ACC112 (cell line): Measurements from ENCODE around the gene ARFRP1.

Experiments
- H2AFZ ChIP-seq: fragments of 200-600 bp; sonication (generic); one replicate; pipeline ENCODE4 v1.6.0; 2017; ENCODE audit warnings: antibody characterized with exemption, low read length; ENCODE audit not compliant: unreplicated experiment
- H3K27ac ChIP-seq: fragments of 200-600 bp; sonication (generic); 2 replicates; pipeline ENCODE4 v1.5.1; 2014; ENCODE audit warnings: low read depth, mild to moderate bottlenecking, antibody characterized with exemption, low read length, moderate library complexity
- H3K27me3 ChIP-seq: fragments of 200-600 bp; sonication (generic); 2 replicates; pipeline ENCODE4 v1.6.1; 2014; ENCODE audit warnings: mild to moderate bottlenecking, antibody characterized with exemption, low read length, moderate library complexity, mixed read lengths; ENCODE audit not compliant: insufficient read depth
- H3K36me3 ChIP-seq: fragments of 200-600 bp; sonication (generic); 2 replicates; pipeline ENCODE4 v1.6.1; 2016; ENCODE audit warnings: mild to moderate bottlenecking, antibody characterized with exemption, low read length, moderate library complexity, mixed read lengths; ENCODE audit not compliant: insufficient read depth
- H3K4me1 ChIP-seq: fragments of 200-600 bp; sonication (generic); one replicate; pipeline ENCODE4 v1.6.1; 2016; ENCODE audit warnings: low read length, mixed read lengths; ENCODE audit not compliant: insufficient read depth, unreplicated experiment, control insufficient read depth
- H3K4me3 ChIP-seq: fragments of 200-600 bp; sonication (generic); 2 replicates; pipeline ENCODE4 v1.5.1; 2014; ENCODE audit warnings: mild to moderate bottlenecking, low read depth, low read length
- H3K79me2 ChIP-seq: fragments of 200-600 bp; sonication (generic); one replicate; pipeline ENCODE4 v1.6.0; 2016; ENCODE audit warnings: low read length; ENCODE audit not compliant: control insufficient read depth, unreplicated experiment, insufficient read depth

Gene ARFRP1, protein sequence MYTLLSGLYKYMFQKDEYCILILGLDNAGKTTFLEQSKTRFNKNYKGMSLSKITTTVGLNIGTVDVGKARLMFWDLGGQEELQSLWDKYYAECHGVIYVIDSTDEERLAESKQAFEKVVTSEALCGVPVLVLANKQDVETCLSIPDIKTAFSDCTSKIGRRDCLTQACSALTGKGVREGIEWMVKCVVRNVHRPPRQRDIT

DNA sequence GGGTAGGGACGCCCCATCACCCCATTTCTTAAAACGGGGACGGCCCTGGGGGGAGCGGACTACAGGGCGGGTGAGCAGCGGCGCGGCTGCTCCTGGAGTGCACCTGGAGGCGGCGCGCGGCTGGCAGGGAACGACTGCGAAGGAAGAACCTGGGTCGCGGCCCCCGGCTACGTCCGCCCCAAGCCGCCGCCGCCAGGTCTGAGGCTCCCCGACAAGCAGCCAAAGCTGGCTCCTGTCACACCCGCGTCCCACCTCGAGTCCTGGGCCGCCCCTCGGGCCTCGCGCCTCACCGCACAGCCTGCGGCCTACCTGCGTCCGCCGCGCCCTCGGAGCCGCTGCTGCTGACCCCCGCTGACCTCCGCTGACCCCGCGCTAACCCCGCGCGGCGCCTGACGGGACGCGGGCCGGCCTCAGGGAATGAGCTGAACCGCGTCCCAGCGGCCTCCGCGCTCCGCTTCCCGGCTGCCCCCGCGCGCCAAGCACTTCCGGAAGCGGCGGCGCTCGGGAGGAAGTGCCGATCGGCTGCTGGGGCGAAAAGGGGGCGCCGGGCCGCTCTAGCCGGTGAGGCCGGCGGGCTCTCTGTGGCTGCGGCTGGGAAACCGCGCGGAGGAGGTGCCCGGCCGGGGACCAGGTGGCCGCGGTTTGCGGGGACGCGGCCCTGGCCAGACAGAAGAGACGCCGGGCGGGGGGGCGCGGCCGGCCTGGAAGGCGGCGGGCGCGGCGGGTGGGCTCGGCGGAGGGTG lies at the start of gene ARFRP1, which contains the start of gene ZGPAT:
Gene ARFRP1, minus strand, starts transcription at position 419 of the 743 bp plus-strand sequence. CDS start 885 bp downstream, outside the sequence.
Gene ZGPAT, plus strand, starts transcription at position 482 of the 743 bp plus-strand sequence. CDS start 542 bp downstream, outside the sequence.
- peak within 1 kb of the TSS; percentile 66 for H2AFZ ChIP-seq
- peak within 1 kb of the TSS; percentile 85 for H3K4me3 ChIP-seq
- H3K36me3 ChIP-seq, result peaks cover 22% of the 10 kb centered on the region
- H3K79me2 ChIP-seq, result peaks cover 73% of the 10 kb centered on the region
- peaks cover 23% of the 10 kb centered on the region for H3K4me1 ChIP-seq
- H3K27me3 ChIP-seq, result no peaks in the 10 kb centered on the region
- peak within 1 kb of the TSS; percentile 60 for H3K27ac ChIP-seq

DNA sequence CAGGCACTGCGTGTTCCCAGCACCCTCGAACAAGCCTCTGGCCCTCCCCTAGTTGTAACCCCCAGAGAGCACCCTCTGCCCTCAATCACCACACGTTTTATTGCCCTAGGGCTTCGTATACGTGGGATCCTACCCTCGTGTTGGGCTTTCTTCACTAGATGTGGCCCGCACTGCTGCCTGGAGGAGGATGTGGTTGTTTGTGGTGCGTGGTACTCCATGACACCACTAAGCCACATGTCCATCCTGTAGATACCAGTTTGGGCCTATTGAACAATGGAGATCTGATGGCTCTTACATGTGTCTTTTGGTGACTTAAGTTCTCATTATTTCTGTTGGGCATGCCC lies 48.8 kb upstream of the ARFRP1 start:
- no peaks in the 10 kb centered on the region for H3K27me3 ChIP-seq
- no peak overlapping the region for H3K4me3 ChIP-seq
- H3K27ac ChIP-seq, result no peak overlapping the region
- no peaks in the 10 kb centered on the region for H3K4me1 ChIP-seq
- H3K36me3 ChIP-seq, result no peaks in the 10 kb centered on the region
- no peaks in the 10 kb centered on the region for H3K79me2 ChIP-seq
- no peak overlapping the region for H2AFZ ChIP-seq

DNA sequence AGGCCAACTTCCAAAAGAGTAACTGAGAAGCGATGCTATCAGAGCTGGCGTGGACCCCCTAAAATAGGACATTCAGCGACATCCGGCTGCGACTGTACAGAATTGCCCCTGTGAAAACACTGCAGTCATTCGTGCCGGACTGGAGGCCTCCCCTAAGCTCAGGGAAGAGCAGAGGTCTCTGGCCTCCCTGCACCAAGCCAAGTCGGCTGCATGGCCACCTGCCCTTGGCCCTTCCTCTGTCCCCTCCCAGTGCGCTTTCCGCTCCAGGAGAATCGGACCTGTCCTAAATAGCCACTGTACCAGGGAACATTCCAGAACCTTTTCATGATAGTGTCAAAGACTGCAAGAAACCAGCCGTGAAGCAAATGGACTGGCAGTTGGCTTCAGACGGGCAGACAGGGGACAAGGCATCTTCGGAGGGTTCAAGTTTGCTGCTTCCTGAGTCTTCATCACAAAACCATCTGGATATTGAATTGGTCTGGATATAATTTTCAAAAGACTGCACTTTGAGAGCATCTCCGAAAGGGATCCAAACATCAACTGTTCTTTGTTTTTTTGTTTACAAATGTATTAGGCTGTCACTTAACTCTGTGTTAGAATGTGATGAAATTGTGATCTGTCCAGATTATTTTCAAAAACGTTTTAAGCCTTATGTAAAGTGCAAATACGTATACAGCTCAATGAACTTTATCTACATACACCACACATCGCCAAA lies 48.3 kb upstream of the ARFRP1 start:
- H3K36me3 ChIP-seq, result no peaks in the 10 kb centered on the region
- no peaks in the 10 kb centered on the region for H3K4me1 ChIP-seq
- H3K27ac ChIP-seq, result no peak overlapping the region
- H3K27me3 ChIP-seq, result no peaks in the 10 kb centered on the region
- H3K4me3 ChIP-seq, result no peak overlapping the region
- no peaks in the 10 kb centered on the region for H3K79me2 ChIP-seq
- H2AFZ ChIP-seq, result no peak overlapping the region

DNA sequence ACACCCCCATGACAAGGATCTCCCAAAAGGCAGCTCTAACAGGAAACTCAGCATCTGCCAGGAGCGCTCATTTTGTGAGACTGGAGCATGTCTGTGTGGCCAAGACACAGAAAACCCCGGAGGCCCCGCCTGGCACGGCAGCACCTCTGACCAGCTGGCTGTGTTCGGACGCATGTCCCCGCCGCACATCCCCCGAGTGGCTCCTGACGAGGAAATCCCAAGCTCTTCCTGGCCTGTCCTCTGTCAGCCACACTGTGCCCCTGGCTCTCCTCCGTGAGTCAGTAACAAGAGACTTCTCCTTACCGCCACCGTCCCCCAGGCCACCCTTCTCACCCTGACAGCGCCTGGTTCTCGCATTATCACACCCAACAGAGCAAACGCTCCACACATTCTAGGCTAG lies 46.2 kb upstream of the ARFRP1 start:
- H3K79me2 ChIP-seq, result no peaks in the 10 kb centered on the region
- no peak overlapping the region for H3K4me3 ChIP-seq
- no peak overlapping the region for H2AFZ ChIP-seq
- H3K36me3 ChIP-seq, result no peaks in the 10 kb centered on the region
- H3K4me1 ChIP-seq, result no peaks in the 10 kb centered on the region
- no peaks in the 10 kb centered on the region for H3K27me3 ChIP-seq
- H3K27ac ChIP-seq, result no peak overlapping the region

DNA sequence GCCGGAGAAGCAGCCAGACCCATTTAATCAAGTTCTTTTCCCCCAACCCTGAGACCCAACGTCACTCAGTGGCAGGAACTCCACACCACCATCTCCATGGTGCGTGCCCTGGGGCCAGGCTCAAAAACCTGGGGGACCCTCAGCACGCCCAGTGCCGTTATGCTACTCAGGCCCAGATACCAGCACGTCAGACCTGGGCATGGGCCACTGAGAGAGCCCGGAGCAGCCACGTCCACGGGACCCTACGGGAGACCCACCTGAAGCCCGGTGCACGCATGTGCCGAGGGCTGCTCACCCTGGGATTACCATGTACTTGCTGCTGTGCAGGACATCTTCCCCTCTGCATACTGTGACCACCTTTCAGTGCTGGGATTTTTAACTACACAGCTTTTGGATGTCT lies 45.6 kb upstream of the ARFRP1 start:
- no peaks in the 10 kb centered on the region for H3K36me3 ChIP-seq
- no peak overlapping the region for H3K4me3 ChIP-seq
- H3K4me1 ChIP-seq, result no peaks in the 10 kb centered on the region
- no peak overlapping the region for H3K27ac ChIP-seq
- H2AFZ ChIP-seq, result no peak overlapping the region
- no peaks in the 10 kb centered on the region for H3K27me3 ChIP-seq
- H3K79me2 ChIP-seq, result no peaks in the 10 kb centered on the region

DNA sequence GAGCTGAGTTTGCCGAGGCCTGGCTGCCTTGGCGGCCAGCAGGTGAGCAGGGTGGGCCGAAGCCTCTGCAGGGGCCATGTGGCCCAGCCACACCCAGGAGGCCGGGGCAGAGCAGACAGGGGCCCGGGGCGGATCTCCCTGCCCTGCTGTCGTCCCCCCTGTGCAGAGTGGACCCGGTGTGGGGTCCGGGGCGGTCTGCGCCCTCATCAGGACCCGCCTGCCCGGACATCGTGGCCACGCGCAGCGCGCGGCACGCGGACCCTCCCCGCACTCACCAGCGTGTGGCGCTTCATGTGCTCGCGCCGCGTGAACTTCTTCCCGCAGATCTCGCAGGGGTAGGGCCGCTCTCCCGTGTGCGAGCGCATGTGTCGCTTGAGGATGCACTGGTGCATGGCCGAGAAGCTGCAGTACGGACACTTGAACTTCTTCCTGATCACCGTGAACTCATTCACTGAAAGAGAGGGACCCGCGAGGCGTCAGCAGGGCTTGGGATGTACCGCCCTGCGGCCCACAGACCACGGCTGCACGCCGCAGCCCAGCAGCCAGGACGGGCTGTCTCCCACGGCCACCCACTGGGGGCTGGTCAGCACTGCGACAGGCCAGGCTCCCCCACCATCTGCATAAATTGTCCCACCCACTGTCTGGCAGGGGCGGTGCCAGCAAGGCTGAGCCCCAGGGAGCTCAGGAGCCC lies 44.8 kb upstream of the ARFRP1 start:
- Histone ChIP-seq H2AFZ (no peak overlapping the region), H3K36me3 (no peaks in the 10 kb centered on the region)

DNA sequence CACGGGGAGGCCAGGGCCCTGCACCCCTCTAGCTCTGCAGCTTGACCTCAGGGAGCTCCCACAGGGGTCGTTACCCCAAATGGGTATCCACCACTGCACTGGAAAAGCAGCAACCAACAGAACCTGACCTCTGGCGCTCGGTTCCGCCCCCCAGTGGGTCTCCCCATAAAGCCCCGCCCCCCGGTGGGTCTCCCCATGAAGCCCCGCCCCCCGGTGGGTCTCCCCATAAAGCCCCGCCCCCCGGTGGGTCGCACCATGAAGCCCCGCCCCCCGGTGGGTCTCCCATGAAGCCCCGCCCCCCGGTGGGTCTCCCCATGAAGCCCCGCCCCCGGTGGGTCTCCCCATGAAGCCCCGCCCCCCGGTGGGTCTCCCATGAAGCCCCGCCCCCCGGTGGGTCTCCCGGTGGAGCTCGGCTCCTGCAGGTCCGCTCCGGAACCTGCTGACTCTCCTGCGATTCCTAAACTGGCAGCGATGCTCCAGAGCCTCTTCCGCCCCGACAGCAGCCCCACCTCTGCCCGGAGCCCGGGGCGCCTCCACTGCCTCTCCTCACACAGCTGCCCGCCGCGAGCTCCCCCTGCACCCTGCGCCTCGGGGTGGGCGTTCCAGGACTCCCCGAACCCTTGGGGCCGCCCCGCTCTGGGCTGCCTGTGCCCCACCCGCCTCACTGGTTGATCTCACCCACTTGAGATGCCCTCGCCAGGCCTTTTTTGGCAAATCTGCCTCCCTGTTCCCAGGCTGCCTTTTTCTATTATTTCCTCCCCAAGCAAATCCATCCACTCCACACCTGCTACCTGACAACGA lies 43.9 kb upstream of the ARFRP1 start:
- no peaks in the 10 kb centered on the region for H3K36me3 ChIP-seq
- H3K79me2 ChIP-seq, result no peaks in the 10 kb centered on the region
- no peak overlapping the region for H3K4me3 ChIP-seq
- no peak overlapping the region for H3K27ac ChIP-seq
- H3K27me3 ChIP-seq, result no peaks in the 10 kb centered on the region
- no peak overlapping the region for H2AFZ ChIP-seq
- no peaks in the 10 kb centered on the region for H3K4me1 ChIP-seq

More for the DNA sequence above, 44.8 kb upstream of the ARFRP1 start:
- Histone ChIP-seq H3K79me2 (no peaks in the 10 kb centered on the region), H3K27me3 (no peaks in the 10 kb centered on the region), H3K4me3 (no peak overlapping the region), H3K4me1 (no peaks in the 10 kb centered on the region), H3K27ac (no peak overlapping the region)

DNA sequence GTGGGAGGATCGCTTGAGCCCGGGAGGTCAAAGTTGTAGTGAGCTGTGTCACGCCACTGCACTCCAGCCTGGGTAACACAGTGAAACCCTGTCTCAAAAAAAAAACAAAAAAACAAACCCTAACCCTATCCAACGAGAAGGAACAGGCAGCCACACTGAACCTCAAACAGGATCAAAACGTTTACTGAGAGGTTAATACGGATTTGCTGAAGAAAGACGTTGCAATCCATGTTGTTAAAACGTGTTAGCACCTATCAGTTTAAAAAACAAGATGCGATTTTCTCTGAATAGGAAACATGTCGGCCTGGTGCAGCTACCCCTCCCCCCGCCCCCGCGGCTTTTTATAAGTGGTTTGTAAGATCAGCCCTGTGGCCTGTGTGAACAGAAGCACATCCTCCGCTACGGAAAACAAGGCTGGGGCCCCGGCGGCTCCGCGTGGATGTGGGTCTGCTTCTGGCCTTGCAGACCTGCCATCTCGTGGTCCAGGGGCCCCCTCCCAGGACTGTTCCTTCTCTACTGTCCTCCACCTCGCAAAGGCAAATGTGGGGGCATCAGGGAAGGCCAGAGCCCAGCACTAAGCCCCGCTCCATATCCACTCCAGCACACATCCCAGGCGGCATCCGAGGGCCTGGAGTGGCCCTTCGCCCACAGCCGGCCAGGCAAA lies 43.2 kb upstream of the ARFRP1 start:
- no peak overlapping the region for H3K27ac ChIP-seq

DNA sequence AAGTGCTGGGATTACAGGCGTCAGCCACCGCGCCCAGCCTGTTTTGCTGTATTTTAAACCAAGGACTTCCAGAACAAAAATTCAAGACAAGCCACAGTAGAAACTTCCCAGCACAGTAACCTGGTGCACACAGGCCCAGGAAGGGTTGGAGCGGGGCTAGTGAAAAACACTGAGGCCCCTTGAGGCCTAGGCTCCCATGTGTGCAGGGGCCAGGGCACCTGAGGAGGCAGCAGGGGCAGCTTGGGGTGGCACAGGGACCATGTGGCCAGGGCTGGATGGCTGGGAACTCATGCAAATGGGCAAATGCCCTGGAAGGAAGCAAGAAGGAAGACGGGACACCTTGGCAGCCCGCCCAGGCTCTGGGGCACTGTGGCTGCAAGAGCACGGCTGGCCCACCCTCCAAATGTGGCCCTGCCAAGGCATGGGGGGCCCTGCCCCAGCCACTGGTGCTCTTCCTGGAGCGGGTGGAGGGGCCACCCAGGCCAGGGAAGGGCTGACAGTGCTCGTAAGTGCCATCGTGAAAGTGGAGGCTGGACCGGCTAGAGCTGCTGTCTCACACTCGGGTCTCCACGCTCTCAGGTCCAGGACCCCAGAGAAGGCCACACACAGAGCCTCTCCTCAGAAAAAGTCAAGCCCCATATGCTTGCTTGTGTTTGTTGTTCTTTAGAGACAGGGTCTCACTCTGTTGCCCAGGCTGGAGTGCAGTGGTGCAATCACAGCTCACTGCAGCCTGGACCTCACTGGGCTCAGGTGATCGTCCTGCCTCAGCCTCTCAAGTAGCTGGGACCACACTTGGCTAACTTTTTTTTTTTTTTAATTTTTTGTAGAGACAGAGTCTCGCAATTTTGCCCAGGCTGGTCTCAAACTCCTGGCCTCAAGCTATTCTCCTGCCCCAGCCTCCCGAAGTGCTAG lies 42.1 kb upstream of the ARFRP1 start:
- Histone ChIP-seq H3K4me3 (no peak overlapping the region), H3K36me3 (no peaks in the 10 kb centered on the region), H2AFZ (no peak overlapping the region), H3K4me1 (no peaks in the 10 kb centered on the region), H3K27ac (no peak overlapping the region), H3K79me2 (no peaks in the 10 kb centered on the region), H3K27me3 (no peaks in the 10 kb centered on the region)

More for the DNA sequence above, 43.2 kb upstream of the ARFRP1 start:
- H3K27me3 ChIP-seq, result no peaks in the 10 kb centered on the region
- no peak overlapping the region for H3K4me3 ChIP-seq
- H3K79me2 ChIP-seq, result no peaks in the 10 kb centered on the region
- H2AFZ ChIP-seq, result no peak overlapping the region
- no peaks in the 10 kb centered on the region for H3K4me1 ChIP-seq
- H3K36me3 ChIP-seq, result no peaks in the 10 kb centered on the region
